ENCODE measurements around the gene GNG12.
"Not testable (repeated sequence)": the region's sequence is repeated elsewhere in the genome, so short reads cannot be mapped to it uniquely, and the experiment has no call there.

The GNG12 gene

DNA sequence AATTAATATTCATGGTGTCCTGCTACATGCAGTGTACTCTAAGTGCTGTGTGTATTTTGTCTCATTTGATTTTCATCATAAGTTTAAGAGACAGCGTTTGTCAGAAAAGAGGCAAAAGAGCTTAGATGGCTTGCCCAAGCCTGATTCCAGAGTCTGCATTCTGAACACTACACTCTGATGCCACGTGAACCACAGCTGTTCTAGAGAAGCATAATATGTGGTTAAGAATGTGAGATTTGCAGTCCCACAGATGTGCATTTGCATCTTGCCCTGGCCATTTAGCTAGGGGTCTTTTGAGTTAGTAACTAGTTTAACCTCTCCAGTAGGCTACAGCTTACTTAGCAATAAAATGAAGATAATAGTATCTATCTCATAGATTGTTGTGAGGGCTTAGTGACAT is 157.5 kb downstream of the GNG12 start:
- peak in 1 of 2 experiments; percentile 14 for DNase-seq

GRCh38 chr1:67674260-67675011 is 158.8 kb downstream of the GNG12 start:
- no peak for DNase-seq

DNA sequence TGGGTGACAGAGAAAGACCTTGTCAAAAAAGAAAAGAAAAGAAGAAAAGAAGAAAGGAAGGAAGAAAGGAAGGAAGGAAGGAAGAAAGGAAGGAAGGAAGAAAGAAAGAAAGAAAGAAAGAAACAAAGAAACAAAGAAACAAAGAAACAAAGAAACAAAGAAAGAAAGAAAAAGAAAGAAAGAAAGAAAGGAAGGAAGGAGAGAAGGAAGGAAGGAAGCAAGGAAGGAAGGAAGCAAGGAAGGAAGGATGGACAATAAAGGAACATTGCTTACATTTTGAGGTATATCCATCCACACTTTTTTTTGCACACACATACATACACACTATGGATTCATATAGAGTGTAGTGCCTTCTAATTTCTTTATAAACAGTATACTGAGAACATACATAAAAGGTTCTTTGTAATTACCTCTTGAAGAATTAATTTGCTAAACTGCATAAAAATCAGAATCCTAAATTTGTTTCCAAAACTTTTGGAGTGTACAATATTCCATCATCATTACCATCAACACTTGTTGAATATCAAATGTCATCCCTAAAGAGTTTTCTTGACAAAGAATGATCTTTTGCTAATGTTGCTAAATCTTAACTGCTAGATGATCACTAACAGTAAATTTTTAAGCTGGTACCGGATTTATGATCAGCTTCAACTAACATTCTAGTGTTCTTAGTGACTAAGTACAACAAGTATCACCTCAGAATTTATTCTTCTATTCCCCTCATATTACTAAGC is 159.6 kb downstream of the GNG12 start:
- DNase-seq: no peak

DNA sequence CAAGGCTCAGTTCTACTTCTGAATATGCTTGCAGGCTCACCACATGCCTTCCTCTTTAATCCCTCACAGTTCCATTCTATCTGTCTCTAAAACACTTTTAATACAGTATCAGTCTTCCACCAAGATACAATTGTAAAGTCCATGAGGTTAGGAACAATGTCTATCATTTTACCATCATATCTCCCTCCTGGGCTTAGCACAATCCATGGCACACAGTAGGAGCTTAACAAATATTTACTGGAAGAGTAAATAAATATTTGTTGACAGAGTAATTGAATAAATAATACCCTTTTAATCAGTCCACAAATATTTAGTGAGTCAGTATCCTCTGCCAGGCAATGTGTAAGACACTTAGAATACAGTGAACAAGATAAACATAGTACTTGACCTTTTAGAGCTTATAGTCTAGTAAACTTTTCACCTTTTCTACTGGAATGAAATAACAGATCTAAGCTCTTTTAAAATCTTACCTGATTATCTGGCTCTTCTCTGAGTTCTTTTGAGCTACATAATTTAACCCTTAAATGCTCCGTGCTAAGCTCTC is 160.9 kb downstream of the GNG12 start:
- no peak for DNase-seq

DNA sequence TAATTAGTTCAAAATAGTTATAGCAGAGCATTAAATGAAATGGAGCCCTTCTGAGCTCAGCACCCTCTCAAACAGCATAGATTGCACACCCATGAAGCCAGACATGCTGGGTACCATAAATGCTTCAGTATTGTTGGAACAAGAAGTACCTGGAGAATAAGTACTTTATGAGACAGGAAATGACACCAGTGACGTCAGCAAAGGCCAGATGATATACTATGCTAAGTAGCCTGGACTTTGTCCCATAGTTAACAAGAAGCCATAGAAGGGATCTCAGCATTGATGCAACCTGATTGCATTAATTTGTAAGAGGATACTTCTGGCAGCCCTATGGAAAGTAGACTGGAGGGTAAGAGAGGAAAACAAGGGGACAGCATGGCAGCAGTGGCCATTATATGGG is 164.6 kb downstream of the GNG12 start:
- DNase-seq: peak; percentile 44 to 45

DNA sequence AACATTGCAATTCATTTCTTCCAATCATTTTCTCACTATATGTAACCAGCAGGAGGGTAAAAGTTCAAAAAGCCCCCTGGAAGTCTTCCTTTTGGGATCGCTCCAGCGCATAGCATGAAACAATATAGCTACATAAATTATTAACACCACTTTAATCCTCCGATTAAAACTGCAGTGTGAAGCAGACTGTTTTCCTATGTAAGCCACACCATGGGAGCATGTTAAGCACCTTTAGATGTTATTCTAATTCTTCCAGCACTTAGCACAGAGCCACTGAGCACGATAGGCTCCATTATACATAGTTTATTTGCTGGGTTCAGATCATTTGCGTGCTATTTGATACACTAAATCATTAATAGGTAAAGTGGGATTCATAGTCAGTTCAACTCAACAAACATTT is 166.6 kb downstream of the GNG12 start:
- DNase-seq: no peak

DNA sequence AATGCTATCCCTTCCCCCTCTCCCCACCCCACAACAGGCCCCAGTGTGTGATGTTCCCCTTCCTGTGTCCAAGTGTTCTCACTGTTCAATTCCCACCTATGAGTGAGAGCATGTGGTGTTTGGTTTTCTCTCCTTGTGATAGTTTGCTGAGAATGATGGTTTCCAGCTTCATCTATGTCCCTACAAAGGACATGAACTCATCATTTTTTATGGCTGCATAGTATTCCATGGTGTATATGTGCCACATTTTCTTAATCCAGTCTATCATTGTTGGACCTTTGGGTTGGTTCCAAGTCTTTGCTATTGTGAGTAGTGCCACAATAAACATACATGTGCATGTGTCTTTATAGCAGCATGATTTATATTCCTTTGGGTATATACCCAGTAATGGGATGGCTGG is 168.0 kb downstream of the GNG12 start:
- not testable (repeated sequence) for DNase-seq

- DNase-seq: no peak
Observed at GRCh38 chr1:67664048-67664447, 169.2 kb downstream of the GNG12 start.

- DNase-seq: no peak
Observed at GRCh38 chr1:67662884-67663283, 170.4 kb downstream of the GNG12 start.

GRCh38 chr1:67659229-67659628 is 174.0 kb downstream of the GNG12 start:
- no peak for DNase-seq

GRCh38 chr1:67657152-67657551 is 176.1 kb downstream of the GNG12 start:
- not testable (repeated sequence) for DNase-seq

DNA sequence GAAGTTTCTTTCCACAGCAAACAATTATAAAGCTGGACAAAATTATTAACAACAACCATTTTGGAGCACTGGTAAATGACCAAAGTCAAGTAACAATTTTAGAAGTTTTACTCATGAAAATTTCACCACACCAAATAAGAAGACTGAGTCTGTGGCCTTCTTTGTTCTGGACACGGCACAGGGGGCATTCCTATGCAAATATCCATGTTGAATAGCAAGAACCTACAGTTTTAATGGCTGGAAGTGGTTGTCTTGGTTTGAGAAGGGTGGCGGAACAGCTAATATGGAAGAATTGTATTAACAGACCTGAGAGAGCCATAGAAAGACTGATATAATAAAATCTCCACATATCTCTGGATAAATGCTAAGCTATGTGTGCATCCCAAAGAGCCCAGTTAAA is 177.7 kb downstream of the GNG12 start:
- peak in 1 of 2 experiments; percentile 20 for DNase-seq

DNA sequence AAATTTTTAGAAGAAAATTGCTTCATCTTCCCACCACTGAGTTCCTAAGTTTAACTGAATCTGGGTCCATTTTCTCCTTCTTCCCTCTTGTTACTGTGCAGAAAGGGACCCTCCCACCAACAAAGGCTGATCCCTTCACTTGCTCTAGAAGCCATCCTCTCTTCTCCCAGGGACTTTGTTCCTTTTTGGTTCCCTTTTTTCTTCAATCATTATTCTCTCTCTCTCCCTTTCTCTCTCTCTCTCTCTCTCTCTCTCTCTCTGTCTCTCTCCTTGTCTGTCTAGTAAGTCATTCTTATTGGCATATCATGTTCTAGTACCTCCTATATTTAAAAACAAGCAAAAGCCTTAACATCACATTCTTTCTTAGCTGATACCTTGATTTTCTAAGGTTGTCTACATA is 180.0 kb downstream of the GNG12 start:
- no peak for DNase-seq

- DNase-seq: no peak
Observed at GRCh38 chr1:67652800-67653199, 180.5 kb downstream of the GNG12 start.

Data from NCI-H526 (cell line).